Spleen (tissue), 7 donors: ENCODE measurements around the gene DIDO1.

Experiments
- POLR2A ChIP-seq, 3 donors: fragments of 450-650 bp; IDR thresholded peaks; one replicate each; pipeline ENCODE4 v1.5.1; 2017; ENCODE audit warnings: antibody characterized with exemption in 3 of 3, mild to moderate bottlenecking in 1 of 3
- POLR2AphosphoS5 ChIP-seq, 3 donors: sonication (generic); formaldehyde crosslinking; IDR thresholded peaks; one replicate each; pipeline ENCODE4 v1.5.1; 2017; ENCODE audit warnings: antibody characterized with exemption in 3 of 3
- TF ChIP-seq, protein P1 (sequence below), 11 experiments: fragments of 200-600 bp in 7 of 11; fragments of 450-650 bp in 4 of 11; sonication (generic) in 4 of 11; IDR thresholded peaks in 8 of 11; conservative IDR thresholded peaks in 3 of 11; 1 replicate in 7 of 11; 2 replicates in 4 of 11; pipeline versions ENCODE4 v1.4.0 to v1.8.0; 2016 to 2021; ENCODE audit warnings: antibody characterized with exemption in 11 of 11, inconsistent platforms in 4 of 11, mild to moderate bottlenecking in 1 of 11
- donor health status: DM: no; HTN: no; CAD: no; lungs with moderate emphysema.
- donor health status: DM: no; HTN: no; CAD: no.
- donor health status: DM: no; HTN: no; CAD: no.

DNA sequence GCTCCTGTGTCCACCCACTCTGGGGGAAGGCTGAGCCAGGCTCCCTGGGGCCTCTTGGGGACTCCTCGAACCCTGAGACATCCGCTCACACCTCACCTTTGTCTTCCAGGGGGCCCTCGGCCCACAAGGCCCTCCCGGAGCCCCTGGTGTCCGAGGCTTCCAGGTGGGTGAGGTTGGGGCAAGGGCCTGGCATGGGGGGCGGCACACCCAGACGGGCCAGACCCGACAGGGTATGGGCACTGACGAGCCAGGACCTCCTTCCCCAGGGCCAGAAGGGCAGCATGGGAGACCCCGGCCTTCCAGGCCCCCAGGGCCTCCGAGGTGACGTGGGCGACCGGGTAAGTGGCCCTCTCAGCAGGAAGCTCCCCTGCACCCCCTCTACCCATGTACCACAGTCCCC lies 96.1 kb downstream of the DIDO1 start:
- TF ChIP-seq, protein P1, sequence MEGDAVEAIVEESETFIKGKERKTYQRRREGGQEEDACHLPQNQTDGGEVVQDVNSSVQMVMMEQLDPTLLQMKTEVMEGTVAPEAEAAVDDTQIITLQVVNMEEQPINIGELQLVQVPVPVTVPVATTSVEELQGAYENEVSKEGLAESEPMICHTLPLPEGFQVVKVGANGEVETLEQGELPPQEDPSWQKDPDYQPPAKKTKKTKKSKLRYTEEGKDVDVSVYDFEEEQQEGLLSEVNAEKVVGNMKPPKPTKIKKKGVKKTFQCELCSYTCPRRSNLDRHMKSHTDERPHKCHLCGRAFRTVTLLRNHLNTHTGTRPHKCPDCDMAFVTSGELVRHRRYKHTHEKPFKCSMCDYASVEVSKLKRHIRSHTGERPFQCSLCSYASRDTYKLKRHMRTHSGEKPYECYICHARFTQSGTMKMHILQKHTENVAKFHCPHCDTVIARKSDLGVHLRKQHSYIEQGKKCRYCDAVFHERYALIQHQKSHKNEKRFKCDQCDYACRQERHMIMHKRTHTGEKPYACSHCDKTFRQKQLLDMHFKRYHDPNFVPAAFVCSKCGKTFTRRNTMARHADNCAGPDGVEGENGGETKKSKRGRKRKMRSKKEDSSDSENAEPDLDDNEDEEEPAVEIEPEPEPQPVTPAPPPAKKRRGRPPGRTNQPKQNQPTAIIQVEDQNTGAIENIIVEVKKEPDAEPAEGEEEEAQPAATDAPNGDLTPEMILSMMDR (IDR thresholded peaks at IDR 0.05 in 8 of 11, conservative IDR thresholded peaks at IDR 0.05 in 3 of 11) = no peak
- TF ChIP-seq POLR2AphosphoS5 (IDR thresholded peaks at IDR 0.05) (no peak), POLR2A (IDR thresholded peaks at IDR 0.05) (no peak)
